HuH-7 (cell line): ENCODE data around the gene TNS1.

ENCODE experiments used
- DNase-seq: peaks from one replicate; pipeline ENCODE4 v3.0.0; 2011; ENCODE audit warnings: low spot score

Gene TNS1

DNA sequence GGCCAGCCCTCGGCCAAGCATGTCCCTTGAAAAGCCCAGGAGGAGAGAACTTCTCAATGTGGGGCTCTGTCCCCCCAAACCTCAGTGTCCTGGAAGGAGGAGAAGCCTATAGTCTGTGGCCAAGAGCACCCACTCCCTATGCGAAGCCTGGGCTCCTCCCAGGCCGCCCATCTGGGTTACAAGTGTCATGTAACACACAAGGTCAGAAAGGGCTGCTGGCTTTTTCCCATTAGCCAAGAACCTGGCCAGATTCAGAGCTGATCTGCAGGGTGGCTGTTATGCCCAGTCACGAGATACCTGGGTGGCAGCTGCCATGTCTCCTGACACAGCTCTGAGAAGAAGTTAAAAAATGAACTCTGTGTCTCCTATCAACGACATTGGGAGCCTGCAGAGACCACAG is 170.7 kb downstream of the TNS1 start:
- no peak for DNase-seq

DNA sequence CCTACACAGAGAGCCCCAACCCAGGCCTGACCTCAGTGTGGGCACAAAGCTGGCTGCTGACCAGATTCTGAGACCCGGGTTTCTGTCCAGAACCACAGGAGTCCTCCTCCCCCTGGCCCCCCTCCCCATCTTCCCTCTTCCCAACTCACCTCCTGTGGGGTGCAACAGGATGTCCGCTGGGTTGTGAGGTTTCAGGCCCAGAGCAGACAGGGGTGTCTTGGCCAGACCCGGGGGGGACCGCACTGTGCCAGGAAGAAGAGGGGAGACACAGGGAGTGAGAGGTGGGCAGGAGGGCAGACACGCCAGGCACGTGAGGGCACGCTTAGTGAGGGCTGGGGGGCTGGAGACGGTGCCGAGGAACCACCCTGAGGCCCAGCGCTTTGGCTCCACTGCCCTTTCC is 171.5 kb downstream of the TNS1 start:
- no peak for DNase-seq

DNA sequence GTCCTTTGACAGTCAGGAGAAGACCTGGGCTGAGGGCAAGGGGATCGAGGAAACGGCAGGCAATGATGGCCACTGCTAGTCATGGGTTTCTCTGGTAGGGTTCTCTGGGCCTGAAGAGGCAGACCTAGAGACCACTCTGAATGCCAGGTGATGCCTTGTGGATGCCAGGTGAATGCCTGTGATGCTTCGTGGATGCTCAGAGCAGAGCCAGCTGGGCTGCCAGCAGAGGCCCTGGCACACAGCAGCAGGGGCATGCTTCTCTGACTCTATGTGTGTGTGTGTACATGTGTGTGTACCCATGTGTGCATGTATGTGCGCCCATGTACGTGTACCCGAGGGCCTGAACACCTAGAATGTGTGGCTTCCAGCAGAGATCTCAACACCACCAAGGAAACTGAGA is 172.0 kb downstream of the TNS1 start:
- no peak for DNase-seq

DNA sequence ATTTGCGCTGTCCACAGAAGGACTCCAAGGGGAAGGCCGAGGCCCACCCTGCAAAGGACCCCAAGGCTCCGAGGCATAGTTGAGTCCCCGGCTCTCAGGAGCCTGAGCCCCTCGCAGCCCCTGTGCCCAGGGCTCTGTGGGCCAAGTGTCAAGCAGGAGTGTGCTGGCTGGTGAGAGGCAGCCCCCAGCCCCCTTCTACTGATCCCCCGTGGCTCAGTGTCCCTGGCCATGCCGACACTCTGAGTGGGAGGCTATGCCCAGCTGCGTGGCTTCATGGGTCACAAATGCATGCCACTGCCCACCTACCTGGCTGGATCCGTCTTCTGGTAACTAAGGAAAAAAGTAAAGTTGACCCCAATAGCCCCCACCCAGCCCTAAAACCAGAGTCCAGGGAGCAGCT is 172.7 kb downstream of the TNS1 start:
- no peak for DNase-seq

DNA sequence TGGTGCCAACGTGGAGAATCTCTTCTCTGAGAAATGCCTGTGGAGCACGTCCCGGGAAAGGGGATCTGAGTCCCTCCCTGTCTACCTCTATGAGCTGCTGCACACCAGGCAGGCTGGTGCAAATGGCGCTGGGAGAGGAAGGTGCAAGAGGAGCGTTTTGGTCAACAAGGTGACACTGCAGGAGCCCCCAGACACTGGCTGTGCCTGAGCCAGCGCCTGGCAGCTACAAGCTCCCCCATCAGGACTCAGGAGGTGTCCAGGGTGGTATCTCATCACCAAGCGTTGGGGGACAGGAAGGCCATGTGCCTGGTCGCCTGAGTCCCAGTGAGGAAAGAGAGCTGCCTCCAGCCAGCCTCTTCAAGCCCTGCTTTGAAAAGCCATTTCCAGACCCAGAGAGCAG is 173.4 kb downstream of the TNS1 start:
- DNase-seq, result no peak

DNA sequence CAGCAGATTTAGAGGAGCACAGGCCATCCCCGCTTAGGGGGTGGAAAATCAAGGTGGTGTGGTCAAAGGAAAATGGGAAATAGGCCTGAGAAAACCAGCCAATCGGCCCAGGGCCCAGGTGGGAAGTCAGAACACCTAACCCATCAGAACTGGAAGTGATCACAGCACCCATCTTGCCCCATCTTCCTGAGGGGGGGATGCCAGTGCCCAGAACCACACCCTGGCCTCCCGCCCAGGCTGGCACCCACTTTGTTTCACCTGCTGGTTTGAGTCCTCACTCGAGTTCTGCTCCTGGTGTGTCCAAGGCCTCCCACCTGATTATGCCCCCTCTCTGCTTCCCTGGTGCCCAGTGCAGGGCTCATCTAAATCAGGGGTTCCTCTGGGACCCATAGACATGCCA is 174.5 kb downstream of the TNS1 start:
- DNase-seq, result no peak

DNA sequence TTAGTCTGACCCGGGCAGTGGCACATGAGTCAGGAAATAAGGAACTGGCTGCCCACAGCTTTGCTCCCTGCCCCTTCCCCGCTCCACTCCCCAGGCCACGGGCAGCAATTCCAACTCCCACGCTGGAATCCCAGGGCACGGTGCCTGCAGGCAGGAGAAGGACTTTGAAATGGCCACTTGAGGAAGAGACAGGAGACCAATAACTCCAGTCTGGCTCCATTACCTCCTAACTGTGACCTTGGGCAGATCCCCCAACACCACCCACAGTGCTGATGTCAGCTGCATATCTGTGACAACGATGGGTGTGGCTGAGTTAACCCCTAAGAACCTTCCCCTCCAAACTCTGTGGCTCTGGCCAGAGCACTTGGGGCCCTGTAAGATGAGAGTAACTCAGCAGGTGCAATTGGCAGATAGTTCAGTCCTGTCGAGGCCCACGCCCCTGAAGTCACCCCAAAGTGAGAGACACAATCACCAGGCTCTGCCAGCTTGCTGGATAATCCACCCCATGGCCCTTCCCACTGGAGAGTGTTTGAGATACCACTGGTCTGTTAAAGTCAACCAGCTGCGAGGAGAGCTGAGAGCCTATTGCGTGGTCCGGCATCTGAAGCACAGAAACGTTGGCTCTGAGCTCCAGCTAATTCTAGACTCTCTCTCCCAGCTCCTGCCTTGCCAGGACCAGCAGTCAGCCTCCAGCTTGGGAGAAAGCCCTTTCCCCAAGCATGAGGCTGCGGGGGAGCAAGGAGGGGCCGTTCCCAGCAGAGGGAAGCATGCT is 175.2 kb downstream of the TNS1 start:
- no peak for DNase-seq

DNA sequence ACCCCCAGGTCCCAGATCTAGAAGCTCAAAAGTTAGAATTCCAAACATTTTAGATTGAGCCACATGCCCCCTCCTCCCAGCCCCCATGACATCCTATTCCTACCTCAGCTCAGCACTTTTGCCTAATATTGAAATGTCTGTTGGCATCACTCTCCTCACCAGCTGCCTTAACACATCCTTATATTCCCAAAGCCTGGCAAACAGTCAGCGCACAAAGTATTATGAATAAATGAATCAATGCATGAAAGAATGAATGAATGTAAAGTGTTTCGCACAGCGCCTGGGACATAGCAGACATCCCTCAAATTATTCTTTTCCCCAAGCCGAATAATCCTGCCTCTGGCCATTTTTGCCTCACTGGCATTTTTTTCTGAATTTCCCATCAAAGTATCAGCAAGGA is 175.8 kb downstream of the TNS1 start:
- DNase-seq, result no peak

DNA sequence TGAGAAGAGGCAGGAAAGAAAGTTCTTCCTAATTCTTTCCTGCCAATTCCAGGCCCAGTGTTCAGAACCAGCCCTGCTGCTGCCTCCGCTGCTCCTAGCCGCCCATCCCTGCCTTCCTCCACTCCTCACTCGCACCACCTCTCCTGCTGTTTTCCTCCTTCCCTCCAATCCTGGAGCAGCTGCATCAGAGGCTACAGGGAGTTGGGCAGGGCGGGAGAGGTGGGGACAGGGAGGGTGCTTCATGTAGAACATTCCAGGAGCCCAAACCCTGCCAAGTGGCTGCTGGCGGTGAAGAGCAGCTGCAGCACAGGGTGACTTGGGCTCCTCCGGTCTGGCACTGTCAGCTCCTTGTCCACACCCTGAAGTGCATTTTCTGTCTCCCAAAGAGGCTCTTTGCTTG is 176.3 kb downstream of the TNS1 start:
- no peak for DNase-seq

DNA sequence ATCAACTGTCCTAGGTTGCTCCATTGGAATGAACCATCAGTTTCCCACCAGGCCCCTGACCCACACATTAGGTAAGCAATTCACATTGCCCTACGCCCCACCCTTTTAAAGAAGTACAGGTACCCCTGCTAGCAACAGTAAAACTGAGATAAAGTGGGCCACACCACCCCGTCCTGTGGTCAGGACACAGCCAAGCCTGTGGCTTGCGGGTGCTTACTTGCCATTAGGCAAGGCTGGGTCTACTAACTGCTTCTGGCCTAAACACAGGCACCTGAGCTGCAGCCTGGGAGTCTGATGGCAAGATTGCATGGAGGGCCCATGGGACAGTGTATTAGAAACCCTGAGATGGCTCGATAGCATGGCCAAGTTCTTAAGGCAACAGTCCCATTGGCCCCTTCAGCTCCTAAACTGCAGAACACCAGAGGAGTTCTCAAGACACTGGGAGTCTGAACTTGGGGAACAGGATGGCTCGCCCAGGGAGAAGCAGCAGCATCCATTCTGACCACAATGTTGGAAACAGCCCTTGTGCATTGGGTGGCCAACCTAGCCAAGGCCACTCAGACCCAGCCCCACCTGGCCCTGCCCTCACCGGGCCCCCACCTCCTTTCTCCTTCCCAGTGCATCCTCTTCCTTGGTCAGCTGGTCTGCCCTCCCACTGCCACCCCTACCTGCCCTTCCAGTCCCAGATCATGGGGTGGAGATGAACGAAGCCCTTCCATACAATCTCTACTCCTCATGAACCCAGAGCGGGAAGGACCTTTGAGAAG is 177.1 kb downstream of the TNS1 start:
- DNase-seq, result no peak

DNA sequence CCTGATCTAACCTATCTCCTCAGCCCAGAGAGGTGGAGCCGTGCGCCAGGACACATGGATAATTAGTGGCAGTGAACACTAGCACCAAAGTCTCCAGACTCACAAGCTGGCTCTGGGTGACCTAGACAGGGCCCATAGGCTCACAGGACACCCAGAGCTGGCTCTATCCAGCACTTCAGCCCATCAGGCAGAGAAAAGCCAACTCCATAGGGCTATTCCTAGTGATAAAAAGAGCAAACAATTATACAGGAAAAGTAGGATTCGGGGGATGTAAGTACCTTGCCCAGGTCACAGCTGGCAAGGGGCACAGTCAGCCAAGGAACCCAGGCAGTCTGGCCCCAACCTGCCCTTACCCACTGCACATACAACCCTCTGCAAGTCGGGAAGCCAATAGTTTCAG is 178.6 kb downstream of the TNS1 start:
- DNase-seq, result no peak

DNA sequence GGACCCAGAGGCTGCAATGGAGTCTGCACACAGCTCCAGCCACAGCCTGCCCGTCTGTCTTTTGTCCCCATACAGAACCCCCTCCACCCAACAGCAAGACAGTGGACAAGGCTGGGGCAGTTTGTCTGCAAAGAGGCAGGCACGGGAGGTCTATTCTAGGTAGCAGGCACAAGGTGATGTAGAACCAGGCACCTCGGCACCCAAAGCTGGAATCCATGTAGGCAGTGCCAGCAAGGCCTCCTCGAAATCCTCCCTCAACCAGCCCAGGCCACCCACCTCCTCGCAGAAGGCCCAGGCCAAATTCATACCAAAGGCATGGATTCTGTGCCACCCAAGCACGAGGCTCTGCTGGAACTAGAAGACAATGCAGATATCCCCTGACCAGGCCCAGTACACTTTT is 179.2 kb downstream of the TNS1 start:
- no peak for DNase-seq

DNA sequence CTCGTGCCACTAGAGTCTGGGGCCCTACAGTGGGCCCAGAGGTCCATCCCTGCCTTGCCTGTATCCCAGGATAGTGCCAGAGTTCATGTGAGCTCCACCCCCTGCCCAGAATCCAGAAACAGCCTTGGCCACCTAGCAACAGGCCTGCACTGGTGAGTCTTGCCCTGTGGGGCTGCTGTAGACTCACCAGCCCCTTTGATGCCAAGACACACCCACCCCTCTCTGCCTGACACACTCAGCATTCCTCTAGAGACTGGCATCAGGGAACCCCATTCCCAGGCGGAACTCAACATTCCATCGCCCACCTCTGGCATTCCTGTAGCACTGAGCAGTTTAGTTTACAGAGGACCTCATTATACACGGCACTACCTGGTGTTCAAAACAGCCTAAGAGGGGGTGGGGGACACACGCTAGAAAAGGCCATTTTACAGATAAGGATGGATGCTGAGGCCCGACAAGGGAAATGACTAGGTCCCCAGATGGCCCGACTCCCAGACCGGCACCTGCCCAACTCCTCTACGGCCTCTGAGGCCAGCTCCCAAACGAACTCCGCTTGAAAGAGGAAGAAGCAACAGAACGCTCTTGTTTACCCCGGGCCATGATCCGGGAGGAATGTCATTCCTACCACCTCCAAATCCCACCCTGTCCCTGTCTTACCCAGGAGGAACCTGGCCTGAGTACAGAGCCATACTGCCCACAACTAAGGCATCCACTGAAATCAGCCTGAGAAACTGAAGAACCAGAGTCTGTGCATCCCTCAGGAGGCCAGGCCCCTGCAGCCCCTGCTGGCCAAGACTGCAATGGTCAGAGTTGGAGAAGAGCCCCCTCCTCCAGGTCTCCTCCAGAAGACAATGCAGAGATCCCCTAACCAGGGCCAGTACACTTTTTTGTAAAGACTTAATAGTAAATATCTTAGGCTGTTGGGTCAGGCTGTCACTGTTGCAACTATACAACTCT is 180.2 kb downstream of the TNS1 start:
- DNase-seq, result no peak

DNA sequence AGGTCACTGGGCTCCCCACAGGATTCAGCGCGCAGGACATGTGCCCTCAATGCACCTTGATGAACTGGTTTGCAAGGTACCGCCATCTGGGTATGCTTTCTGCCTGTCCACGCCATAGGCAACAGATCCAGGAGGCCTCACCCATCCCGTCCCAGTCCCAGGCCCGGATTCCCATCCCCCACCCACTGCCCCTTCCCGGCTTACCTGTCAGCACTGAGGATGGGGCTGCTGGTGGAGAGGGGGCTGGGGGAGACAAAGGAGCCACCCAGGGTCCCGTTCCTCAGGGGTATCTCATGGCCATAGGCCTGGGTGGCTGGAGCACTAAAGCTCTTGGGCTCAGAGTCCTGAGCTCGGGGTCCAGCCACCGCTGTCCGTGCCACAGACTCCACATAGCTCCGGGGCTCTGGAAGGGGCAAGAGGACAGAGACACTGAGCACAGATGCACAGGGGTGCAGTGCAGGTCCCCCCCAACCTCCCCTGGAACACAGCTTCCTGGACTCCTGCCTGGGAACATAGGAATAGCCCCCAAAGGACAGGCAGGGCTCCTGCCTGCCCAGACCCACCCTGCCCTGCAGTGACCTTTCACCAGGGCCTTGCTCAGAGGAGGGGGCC is 181.2 kb downstream of the TNS1 start:
- no peak for DNase-seq

DNA sequence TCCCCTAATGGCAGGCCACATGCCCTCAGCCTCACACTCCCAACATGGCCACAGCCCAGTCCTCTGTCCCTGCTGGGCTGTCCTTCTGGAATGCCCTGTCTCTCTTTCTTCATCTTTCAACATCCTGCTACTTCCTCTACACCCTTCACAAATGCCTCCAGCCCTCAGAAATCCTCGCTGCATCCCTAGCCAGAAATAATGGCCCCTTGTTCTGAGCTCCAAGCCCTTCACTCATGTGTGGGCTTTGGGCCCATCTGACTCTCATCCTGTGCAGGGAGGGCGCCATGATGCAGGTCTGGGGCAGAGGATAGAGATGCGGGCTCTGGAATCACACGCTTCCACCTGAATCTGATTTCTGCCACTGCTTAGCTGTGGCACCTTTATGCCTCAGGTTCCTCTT is 181.9 kb downstream of the TNS1 start:
- DNase-seq, result no peak

DNA sequence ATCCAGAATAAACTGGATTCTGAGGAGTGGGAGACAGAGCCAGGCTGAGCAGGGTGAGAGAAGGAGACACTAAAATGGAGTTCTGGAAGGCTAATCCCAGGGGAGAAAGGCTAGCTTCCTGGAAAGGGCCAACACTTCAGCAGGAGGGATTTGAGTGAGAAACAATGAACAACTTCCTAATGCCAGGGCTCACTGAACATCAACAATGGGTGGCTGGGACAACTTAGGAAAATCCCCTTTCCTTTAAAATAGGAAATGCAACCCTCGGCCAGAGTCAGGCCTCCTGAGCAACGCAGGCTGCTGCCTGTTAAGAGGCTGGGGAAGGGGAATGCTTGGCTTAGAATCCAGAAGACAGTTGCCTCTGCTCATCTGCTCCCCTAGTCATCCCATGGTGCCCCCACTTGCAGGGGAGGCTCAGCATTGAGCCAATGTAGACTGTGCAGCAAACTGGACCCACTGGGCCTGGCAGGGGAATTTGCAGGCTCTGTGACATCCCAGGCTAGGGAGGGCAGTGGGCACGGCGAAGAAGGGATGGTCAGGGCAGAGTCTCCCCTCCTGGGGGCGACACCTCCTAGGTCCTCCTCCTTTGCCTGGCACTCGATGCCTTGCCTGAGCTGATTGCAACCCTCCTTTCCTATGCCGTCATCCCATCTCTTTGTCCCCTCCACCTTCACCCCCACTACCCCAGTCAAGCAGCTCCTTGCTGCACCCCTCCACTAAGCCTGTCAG is 182.5 kb downstream of the TNS1 start:
- DNase-seq, result no peak

DNA sequence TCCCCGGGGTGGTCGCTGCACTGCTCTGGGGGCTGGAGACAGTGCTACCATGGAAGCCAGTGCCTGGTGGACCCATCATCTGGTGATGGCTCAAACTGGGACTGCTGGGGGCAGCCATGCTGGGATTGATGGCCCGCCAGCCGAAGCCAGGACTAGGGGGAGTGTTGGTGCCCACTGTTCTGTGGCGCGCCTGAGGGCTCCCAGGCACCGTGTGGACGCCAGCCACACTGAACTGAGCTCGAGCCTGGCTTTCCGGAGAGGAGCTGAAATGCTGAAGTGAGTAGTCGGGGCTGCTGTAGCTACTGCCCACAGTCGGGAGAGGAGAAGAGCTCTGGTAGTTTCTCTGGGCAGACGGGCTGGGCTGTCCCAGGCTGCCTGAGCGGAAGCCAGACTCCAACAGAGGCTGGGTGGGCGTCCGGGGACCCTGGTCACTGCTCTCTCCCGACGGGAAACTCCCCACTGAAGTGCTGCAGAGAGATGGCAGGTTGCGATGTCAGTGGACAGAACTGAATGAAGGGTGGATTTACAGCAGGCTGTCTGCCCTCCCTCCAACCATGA is 184.4 kb downstream of the TNS1 start:
- DNase-seq, result no peak

DNA sequence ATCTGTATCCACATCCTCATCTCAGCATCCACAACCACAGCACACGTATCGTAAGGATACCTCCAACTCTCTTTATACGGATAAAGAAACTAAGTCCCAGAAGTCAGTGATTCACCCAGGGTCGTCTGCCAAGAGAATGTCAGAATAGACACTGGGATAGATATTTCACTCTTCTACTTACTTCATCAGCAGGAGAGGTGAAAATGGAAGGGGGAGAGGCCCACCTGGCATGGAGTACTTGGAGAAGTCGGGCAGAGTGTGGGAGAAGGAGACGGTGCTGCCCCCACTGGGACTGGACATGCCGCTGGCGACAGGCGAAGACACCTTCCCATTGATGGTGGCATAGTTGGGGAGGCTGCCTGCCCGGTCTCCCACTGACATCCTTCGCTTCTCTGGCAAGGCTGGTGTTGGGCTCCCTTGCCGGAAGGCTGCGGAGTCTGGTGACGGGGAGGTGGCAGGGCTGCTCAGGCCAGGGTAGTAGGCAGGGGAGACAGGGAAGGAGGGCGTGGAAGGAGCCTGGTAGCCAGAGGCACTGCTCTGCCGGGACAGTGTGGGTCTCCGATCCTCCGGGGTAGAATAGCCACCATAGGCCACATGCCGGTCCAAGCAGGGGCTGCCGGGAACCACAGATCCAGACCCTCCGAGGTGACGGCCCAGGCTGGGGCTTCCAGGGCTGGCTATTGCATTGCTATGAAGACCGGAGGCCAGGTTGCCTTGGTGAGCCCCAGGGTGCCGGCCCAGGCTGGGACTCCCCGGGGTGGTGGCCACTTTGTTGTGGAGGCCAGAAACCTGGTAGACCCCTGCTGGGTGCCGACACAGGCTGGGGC is 185.1 kb downstream of the TNS1 start:
- no peak for DNase-seq

DNA sequence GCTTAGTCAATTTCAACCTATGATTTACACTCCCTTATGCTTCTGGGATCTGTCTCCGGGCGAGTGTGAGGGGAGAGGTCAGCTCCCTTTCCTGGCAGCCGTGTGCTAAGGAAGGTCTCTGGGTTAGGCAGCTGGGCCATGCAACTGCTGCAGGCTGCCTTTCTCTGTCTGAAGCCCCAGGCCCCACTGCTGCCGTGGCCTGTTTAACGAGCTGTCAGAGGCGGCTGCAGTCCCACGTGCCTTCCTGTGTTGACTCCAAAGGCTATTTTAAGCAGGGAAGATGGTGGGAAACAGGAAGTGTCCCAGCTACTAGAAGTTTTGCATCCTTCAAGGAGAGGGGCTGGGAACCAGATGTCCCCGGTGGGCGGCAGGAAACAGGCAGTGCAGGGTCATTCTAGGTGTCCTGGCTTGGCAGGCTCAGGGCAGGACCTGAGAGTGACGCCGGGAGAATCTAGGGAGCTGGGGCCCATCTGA is 186.4 kb downstream of the TNS1 start:
- no peak for DNase-seq

DNA sequence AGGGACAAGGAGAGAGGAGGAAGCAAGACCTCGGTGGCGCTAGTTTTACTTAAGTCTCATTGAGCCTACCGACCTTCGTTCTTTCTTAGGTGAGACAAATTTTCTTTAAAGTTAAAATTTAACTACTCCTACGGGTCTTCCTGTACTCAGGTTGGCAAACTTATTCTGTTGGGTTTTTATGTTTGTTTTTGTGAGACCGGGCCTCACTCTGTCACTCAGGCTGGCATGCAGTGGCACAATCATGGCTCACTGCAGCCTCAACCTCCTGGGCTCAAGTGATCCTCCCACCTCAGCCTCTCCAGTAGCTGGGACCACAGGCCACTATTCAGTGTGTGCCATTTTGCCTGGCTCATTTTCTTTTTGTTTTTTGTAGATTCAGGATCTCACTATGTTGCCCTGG is 189.0 kb downstream of the TNS1 start:
- DNase-seq, result no peak
